Activated CD4-positive, CD25-positive, alpha-beta regulatory T cell treated with anti-CD3 and anti-CD28 coated beads, Interleukin-2, amount 50 U/mL, for 24 hours (primary cell): ENCODE data around the gene PIK3R2.

Experiments used
- ATAC-seq, 2 donors: fragments of 150-1000 bp; cut with Tn5 transposase; one replicate each; pipeline ENCODE4 v1.10.0; 2021; ENCODE audit warnings: mild to moderate bottlenecking in 1 of 2, moderate library complexity in 1 of 2

Gene PIK3R2

GRCh38 chr19:18126097-18126496, 26.9 kb upstream of the PIK3R2 start:
- no peak for ATAC-seq

DNA sequence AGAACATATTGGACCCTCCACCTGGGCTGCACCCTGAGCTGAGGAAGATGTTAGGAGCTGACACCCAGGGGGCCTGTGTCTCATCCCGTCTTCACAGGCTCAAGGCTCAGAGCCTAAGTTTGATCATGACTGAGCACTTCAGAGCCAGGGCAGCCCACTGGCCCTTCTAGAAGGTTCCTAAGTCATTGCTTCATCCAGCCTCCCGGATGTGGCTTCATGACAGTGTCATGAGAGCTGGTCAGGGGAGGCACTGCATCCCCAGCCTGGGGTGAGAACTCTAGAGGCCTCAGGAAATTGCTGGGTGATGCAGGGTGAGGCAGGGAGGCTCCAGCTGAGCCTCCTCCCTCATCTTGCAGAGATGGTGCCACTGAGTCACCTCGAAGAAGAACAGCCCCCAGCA, 24.9 kb upstream of the PIK3R2 start:
- ATAC-seq = no peak

- no peak for ATAC-seq
Measured at GRCh38 chr19:18128805-18129204, 24.2 kb upstream of the PIK3R2 start.

DNA sequence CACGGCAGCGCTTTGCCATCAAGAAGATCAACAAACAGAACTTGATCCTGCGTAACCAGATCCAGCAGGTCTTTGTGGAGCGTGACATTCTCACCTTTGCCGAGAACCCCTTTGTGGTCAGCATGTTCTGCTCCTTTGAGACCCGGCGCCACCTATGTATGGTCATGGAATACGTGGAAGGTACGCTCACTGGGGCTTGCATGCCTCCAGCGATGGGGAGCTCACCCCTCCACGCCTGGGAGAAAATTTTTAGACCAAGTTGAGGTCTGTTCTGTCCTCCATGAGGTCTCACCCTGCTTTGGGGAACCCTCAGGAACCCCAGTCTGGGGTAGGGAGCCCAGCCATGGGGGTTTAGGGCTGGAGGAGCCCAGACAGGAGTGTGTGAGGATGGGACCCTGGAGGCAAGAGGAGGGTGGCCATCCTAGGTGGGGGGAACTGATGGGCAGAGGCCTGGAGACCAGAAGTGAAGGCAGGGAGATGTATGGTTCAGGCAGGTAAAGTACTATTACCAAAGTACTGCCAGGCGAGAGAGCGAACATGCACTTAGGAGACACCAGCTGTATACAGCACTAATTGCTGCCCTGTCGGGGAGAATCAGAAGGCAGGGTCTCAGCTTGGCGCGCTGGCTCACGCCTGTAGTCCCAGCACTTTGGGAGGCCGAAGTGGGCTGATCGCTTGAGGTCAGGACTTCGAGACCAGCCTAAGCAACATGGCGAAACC, 22.3 kb upstream of the PIK3R2 start:
- no peak for ATAC-seq

DNA sequence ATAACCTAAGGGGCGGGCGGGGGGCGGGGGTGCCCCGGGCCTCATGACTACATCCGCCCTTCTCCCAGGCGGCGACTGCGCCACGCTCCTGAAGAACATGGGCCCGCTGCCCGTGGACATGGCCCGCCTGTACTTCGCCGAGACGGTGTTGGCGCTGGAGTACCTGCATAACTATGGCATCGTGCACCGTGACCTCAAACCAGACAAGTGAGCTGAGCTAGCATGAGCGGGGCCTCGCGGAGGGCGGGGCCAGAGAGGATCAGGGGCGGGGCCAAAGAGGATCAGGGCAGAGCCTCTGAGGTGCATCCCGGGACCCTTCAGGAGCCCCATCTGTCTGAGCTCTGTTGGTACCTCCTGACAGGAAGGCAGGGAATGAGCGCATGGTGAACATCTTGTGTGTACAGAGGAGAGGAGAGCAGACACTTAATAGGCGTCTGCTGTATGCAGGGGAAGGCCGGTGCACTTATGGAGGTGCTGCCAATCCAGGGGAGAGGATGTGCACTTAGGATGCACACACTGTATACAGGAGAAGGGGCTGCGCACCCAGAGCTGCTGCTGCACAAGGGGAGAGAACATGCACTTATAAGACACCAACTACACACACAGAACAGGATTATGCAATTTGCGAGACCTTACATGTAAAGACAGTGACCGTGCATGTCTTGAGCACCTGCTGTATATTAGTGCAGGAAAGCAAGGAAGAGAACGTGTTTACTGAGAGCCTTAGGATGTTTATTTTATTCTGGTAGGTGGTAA, 20.9 kb upstream of the PIK3R2 start:
- no peak for ATAC-seq

DNA sequence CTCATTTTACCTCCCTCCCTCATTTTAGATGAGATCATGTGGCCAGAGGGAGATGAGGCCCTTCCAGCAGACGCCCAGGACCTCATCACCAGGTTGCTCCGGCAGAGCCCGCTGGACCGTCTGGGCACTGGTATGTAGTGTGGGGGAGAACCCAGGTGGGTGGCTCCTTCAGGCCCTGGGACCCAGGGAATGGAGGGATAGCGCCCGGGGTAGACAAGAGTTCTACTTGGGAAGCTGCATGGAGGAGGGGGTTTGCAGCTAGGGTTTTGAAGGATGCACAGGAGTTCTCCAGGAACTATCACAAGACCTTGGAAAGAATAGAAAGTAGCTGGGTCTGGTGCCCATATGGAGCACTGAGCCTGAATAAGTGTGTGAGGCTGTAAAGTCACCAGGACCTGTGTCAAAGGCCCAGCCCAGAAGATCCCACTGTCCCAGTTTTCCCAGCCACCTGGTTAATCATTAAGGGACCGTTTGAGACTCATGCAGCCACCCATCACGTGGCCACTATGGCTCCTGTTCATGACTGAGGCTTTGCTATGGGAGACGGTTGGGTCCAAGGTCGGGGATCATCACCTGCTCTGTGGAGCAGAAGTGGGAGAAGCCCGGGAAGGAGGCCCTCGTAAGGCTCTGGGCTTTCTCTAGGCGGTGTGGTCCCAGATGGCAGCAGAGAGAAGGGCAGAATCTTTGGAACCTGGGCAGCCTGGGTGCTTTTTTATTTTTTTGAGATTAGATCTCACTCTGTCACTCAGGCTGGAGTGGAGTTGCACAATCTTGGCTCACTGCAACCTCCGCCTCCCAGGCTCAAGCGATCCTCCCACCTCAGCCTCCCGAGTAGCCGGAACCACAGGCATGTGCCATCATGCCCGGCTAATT, 17.0 kb upstream of the PIK3R2 start:
- no peak for ATAC-seq

DNA sequence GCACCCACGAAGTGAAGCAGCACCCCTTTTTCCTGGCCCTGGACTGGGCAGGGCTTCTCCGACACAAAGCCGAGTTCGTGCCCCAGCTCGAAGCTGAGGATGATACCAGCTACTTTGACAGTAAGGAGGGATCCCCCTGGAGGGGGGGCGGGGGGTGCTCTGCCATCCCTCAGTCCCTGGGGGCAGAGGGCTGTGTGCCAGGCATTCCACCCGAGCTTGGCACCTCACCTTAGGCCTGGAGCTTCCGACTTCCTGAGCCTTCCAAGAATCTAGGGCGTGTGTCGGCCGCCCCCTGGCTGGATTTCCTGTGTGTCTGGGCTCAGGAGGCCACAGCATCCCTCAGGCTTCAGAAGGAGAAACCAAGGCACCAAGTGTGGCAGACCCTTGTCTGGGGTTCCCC, 15.7 kb upstream of the PIK3R2 start:
- no peak for ATAC-seq

DNA sequence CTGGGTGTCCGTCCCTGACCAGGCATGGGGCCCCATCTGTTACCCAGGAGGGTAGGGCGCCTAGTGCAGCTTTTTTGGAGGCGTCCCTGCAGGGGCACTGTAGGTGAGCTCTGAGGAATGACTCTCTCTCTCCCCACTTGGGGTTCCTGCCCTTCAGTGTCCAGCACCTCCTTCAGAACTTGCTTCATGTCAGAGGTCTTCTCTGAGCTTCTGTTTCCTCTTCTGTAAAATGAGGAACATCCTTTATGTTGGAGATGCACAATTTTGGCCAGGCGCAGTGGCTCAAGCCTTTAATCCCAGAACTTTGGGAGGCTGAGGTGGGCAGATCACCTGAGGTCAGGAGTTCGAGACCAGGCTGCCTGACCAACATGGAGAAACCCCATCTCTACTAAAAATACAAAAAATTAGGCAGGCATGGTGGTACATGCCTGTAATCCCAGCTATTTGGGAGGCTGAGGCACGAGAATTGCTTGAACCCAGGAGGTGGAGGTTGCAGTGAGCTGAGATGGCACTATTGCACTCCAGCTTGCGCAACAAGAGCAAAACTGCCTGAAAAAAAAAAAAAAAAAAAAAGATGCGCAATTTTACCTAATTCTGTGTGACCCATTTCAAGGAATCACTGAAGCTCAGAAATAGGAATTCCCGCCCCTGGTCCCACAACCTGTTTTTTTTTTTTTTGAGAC, 15.2 kb upstream of the PIK3R2 start:
- no peak for ATAC-seq

DNA sequence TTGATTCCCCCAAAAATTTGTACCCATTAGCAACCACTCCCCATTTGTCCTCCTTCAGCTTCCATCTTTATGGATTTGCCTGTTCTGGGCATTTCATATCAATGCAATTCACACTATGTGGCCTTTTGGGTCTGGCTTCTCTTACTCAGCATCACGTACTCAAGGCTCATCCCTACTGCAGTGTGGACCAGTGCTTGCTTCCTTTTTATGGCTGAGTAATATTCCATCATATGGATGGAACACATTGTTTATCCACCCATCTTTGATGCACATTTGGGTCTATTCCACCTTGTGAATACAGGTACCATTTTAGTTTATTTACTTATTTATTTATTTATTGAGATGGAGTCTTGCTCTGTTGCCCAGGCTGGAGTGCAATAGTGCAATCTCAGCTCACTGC, 12.5 kb upstream of the PIK3R2 start:
- no peak for ATAC-seq

DNA sequence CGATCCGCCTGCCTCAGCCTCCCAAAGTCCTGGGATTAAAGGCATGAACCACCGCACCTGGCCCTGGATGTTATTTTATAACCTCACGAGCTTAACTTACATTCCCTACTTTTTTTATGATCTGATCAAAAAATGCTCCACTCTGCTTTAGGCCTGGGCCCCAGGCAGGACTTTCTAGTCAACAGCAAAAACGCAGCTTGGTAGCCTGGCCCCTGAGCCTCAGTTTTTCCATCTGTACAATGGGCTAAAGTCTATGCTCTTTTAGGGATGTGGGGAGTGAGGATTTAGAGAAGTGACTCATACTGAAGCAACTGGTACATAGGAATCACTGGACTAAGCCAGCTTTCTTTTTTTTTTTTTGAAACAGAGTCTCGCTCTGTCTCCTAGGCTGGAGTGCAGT, 11.9 kb upstream of the PIK3R2 start:
- no peak for ATAC-seq

- ATAC-seq = no peak
Measured at GRCh38 chr19:18143902-18144301, 9.1 kb upstream of the PIK3R2 start.

GRCh38 chr19:18144361-18144760, 8.6 kb upstream of the PIK3R2 start:
- ATAC-seq = no peak

DNA sequence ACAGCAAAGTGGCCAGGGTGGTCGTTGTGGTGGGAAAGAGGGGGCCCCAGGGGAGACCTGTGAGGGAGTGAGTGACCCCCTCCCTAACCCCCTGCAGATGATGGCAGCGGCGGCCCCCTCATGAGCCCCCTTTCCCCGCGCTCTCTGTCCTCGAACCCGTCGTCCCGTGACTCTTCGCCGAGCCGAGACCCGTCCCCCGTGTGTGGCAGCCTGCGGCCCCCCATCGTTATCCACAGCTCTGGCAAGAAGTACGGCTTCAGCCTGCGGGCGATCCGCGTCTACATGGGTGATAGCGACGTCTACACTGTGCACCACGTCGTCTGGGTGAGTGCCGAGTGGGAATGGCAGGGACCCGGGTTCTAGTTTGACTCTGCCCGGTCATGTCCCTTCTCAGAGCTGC, 8.1 kb upstream of the PIK3R2 start:
- ATAC-seq = no peak

DNA sequence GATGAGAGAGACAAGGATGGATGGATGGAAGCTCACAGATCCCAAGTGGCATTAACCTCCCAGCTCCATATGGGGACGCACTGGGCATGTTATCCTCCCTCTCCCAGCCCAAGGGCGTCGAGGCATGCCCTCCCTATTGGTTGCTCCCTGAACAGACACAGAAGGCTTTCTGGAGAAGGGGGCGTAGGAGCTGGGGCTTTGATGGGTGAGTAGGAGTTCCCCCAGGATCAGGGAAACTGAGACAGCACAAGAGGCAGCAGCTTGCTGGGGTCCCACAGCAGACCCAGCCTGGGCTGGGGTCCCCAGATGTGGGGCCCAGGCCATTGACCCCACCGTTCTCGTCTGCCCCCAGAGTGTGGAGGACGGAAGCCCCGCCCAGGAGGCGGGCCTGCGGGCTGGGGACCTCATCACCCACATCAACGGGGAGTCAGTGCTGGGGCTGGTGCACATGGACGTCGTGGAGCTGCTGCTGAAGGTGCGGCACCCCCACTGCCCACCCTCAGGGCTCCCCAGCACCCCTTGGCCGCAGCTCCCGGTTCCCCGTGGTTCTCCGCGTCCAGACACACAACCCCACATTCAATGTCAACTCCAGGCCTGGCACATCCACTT, 7.5 kb upstream of the PIK3R2 start:
- no peak for ATAC-seq

DNA sequence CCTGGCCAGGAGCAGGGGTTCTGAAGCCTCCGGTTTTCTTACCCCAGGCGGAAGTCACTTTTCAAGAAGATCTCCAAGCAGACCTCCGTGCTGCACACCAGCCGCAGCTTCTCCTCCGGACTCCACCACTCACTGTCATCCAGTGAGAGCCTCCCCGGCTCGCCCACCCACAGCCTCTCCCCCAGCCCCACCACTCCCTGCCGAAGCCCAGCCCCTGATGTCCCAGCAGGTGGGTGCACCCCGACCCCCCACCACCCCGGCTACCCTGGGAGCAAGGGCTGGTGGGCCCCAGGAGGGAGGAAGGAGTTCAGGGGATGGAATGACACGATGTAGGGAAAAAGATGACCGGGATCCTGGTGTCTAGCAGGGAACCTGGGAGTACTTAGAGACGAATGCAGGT, 5.6 kb upstream of the PIK3R2 start:
- ATAC-seq = no peak

DNA sequence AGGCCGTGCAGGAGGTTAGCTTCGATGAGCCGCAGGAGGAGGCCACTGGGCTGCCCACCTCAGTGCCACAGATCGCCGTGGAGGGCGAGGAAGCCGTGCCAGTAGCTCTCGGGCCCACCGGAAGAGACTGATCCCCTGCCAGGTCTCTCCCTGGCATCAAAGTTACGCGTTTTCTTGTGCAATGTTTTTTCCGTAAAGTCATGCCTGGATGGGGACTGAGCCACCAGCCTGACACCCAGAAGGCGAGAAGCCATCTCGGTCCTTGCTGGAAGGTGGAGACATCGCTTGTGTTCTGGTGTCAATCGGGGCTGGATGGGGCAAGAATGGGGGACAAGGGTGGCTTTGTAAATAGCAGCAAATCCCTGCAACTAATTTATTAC, 3.4 kb upstream of the PIK3R2 start:
- ATAC-seq = no peak

DNA sequence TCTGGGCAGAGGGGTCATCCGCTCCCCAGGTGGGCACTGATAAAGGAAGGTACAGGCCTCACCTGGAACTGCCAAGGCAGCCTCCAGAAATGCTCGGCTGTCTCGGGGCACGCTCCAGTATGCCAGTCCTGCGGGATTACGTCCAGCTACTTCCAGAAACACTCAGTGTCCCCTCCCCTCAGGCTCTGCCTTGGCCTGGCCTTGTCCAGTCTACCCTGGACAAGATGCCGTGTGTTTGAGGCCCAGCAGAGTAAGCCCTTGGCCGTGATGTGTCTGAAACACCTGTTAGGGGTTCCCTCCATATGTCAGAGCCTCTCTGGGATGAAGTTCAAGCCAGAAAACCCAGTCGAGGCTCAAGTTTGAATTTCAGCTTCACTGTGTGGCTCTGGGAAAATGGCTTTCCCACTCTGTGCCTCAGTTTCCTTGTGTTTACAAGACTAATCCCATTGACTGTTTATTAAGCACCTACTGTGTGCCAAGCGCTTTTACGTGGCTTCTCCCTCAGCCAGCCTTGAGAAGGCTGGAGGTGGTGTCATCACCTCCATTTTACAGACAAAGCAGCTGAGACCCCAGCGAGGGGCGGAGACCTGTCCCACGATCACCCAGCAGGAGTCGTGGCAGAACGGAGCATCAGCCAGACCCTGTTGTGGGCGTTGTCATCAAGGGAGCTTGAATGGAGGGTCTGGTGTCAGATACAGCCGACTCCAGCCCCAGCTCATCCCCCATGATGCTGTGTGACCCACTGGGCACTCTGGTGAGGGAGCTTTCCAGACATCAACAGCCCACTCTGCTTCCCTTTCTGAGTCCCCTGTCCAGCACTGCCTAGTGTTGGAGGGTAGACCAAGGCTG, 2.0 kb upstream of the PIK3R2 start:
- ATAC-seq = no peak

DNA sequence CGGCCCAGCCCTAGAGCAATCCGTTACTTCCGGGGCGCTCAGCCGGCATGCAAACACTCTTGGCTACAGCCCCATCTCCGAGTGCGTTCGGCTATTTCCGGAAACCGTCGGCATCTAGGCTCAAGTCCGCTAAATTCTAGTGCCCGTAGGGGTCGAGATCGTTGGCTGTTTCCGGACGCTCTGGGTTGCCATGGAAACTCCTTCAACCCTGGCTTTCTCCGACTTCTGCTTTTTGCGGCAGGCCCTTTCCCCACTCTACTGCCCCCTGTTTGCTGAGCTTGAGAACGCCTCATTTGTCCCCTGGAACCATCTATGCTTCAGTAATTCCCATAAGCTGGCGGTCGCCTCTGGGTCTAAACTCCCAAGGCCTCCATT, 534 bp upstream of the PIK3R2 start:
- ATAC-seq = peak; percentile 71 to 76

DNA sequence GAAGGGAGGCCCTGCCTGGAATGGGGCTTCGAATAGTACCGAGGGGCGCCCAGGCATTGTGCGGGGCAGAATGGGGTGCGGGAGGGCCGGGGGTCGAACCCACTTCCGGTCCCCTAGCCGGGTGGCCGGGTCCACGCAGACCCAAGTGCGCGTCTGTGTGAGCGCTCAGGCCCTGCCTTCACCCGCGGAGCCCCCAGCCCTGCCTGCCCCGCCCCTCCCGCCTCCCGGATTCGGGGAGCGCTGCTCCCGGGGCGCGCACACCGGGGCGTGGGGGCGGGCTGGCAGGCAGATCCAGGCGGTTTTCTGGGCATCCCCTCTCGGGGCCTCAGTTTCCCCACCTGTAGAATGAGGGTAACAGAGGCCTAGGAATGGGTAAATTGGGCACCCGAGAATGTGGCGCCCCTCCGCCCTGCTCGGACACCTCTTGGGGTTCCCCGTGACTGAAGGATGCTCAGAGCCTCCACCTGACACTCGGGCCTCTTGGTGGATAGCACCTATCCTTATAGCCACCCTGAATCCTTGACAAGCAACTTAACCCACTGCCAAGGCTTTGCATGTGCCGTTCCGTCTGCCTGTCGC, 682 bp downstream of the PIK3R2 start:
- no peak for ATAC-seq

GRCh38 chr19:18155095-18156087, 2.4 kb downstream of the PIK3R2 start:
- ATAC-seq = no peak
